SU-DHL-6 (cell line): Measurements from ENCODE around the gene RUVBL2.
"Not testable (repeated sequence)": the region's sequence is repeated elsewhere in the genome, so short reads cannot be mapped to it uniquely, and the experiment has no call there.

Experiments
- EZH2phosphoT487 ChIP-seq: fragments of 200-600 bp; sonication (generic), shearing (Covaris generic); conservative IDR thresholded peaks from 2 replicates; pipeline ENCODE4 v1.6.1; 2018; ENCODE audit warnings: mild to moderate bottlenecking, antibody characterized with exemption, low read length, moderate library complexity, mixed read lengths
- TF ChIP-seq, protein P1 (sequence below): fragments of 200-600 bp; sonication (generic); IDR thresholded peaks from one replicate; pipeline ENCODE4 v1.5.1; 2017; ENCODE audit warnings: antibody characterized with exemption, mild to moderate bottlenecking, low read length, moderate library complexity; ENCODE audit not compliant: insufficient read depth, poor library complexity, severe bottlenecking

DNA sequence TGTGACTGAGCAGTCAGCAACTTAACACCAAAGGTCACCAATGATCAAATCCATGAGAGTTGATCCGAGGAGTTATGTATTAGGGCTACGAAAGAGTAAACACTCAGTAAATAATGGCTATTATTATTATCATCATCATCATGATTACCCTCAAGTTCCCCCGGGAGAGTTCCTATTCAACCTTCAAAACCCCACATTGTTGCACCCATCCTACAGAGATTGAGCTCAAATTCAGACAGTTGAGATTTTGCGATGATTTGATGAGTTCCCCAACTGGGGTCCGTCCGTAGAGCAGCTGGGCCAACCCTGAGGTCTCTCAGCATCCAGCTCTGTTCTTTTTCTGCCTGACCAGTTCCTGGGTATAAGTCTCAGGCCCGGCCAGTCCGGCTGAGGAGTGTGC, 44.4 kb downstream of the RUVBL2 start:
- TF ChIP-seq, protein P1, sequence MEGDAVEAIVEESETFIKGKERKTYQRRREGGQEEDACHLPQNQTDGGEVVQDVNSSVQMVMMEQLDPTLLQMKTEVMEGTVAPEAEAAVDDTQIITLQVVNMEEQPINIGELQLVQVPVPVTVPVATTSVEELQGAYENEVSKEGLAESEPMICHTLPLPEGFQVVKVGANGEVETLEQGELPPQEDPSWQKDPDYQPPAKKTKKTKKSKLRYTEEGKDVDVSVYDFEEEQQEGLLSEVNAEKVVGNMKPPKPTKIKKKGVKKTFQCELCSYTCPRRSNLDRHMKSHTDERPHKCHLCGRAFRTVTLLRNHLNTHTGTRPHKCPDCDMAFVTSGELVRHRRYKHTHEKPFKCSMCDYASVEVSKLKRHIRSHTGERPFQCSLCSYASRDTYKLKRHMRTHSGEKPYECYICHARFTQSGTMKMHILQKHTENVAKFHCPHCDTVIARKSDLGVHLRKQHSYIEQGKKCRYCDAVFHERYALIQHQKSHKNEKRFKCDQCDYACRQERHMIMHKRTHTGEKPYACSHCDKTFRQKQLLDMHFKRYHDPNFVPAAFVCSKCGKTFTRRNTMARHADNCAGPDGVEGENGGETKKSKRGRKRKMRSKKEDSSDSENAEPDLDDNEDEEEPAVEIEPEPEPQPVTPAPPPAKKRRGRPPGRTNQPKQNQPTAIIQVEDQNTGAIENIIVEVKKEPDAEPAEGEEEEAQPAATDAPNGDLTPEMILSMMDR, result not testable (repeated sequence)
- not testable (repeated sequence) for TF ChIP-seq EZH2phosphoT487
